ENCODE data around the gene CCDC191.

GRCh38 chr3:114083112-114083511 is 26.8 kb upstream of the CCDC191 start:
- TF ChIP-seq CTCF (IDR thresholded peaks at IDR 0.05) (no peak), POLR2A (IDR thresholded peaks at IDR 0.05) (no peak), POLR2AphosphoS5 (IDR thresholded peaks at IDR 0.05; ENCODE audit: insufficient read depth in 1 of 2, low read depth in 1 of 2) (no peak)
